ENCODE measurements around the gene CAMTA1. TPM values are rescaled to one million over a fixed set of nuclear protein-coding genes. Genes with fewer than 3 reads are reported as not detected.

The CAMTA1 gene
- total RNA-seq, 1 experiment from 2014 or later, result 82.2 TPM

DNA sequence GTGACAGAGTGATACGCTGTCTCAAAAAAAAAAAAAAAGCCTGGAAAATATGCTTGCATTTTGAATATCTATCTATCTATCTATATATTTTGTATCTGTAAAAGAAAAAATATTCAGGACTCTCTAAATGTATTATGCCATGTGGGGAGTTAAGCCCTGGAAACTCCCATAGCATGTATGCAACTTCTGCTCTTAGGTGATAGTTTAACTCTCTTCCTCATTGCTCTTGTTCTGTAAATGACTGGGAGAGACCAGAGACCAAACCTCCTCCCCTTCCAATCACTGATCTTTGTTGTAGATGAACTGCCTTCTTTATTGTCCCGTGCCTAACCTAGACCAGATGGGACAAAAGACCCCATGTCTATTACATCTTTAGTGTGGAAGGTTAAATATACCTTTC lies 37.6 kb upstream of the CAMTA1 start:
- BruUV-seq (replicated peaks), result no TSS peak
- POLR2A ChIA-PET, result no interaction called here
- no peak for ATAC-seq

DNA sequence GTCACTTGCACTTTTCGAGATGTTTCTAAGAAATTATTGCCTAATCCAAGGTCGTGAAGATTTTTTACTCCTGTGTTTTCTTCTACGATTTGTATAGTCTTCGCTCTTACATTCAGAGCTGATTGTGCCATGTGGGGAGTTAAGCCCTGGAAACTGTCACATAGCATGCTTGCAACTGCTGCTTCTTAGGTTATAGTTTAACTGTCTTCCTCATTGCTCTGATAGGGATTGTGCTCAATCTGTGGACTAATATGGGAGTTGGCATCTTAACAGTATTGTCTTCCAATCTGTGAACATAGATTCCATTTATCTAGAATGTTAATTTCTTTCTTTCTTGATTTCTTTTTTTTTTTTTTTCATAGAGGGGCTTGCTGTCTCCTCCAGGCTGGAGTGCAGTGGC lies 34.8 kb upstream of the CAMTA1 start:
- CTCF ChIA-PET, result interaction anchor here (0.5 kb wide), 1 partner anchor 112 kb away, joined by 3 read pairs; no protein-coding TSS in a partner anchor
- no peaks in the 10 kb centered on the region; the same call in 1 of the 2 replicates for H3K4me1 ChIP-seq (ENCODE audit: control insufficient read depth, insufficient read depth, low read length)
- ATAC-seq, result no peak

More for the DNA sequence above, 37.6 kb upstream of the CAMTA1 start:
- Histone ChIP-seq H3K4me3 (ENCODE audit: low read depth in 2 of 2, low read length in 2 of 2) (no peak overlapping the region), H3K36me3 (ENCODE audit: control insufficient read depth, insufficient read depth, low read length) (no peaks in the 10 kb centered on the region), H3K9me3 (ENCODE audit: control insufficient read depth, insufficient read depth, low read depth, low read length) (no peaks in the 10 kb centered on the region), H3K27me3 (ENCODE audit: control insufficient read depth, insufficient read depth, low read length) (no peaks in the 10 kb centered on the region), H3K27ac (ENCODE audit: low read length) (no peak overlapping the region), H3K4me1 (ENCODE audit: control insufficient read depth, insufficient read depth, low read length) (no peaks in the 10 kb centered on the region; the same call in 1 of the 2 replicates)
- CTCF ChIA-PET, result no interaction called here
- in situ Hi-C loops (cut with HindIII; ENCODE audit: low pct_unique_long_range_greater_than_20kb, low sequenced_read_pairs) (no loop called here), intact Hi-C loops (cut with micrococcal nuclease; ENCODE audit: unreplicated experiment) (no loop called here)
- no peak for DNase-seq (ENCODE audit: low read depth, low spot score)
- TF ChIP-seq, protein P1, sequence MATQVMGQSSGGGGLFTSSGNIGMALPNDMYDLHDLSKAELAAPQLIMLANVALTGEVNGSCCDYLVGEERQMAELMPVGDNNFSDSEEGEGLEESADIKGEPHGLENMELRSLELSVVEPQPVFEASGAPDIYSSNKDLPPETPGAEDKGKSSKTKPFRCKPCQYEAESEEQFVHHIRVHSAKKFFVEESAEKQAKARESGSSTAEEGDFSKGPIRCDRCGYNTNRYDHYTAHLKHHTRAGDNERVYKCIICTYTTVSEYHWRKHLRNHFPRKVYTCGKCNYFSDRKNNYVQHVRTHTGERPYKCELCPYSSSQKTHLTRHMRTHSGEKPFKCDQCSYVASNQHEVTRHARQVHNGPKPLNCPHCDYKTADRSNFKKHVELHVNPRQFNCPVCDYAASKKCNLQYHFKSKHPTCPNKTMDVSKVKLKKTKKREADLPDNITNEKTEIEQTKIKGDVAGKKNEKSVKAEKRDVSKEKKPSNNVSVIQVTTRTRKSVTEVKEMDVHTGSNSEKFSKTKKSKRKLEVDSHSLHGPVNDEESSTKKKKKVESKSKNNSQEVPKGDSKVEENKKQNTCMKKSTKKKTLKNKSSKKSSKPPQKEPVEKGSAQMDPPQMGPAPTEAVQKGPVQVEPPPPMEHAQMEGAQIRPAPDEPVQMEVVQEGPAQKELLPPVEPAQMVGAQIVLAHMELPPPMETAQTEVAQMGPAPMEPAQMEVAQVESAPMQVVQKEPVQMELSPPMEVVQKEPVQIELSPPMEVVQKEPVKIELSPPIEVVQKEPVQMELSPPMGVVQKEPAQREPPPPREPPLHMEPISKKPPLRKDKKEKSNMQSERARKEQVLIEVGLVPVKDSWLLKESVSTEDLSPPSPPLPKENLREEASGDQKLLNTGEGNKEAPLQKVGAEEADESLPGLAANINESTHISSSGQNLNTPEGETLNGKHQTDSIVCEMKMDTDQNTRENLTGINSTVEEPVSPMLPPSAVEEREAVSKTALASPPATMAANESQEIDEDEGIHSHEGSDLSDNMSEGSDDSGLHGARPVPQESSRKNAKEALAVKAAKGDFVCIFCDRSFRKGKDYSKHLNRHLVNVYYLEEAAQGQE (IDR thresholded peaks at IDR 0.05; ENCODE audit: insufficient read depth in 1 of 2, low read depth in 2 of 2, low read length in 1 of 2), result no peak
- TF ChIP-seq, protein P2, sequence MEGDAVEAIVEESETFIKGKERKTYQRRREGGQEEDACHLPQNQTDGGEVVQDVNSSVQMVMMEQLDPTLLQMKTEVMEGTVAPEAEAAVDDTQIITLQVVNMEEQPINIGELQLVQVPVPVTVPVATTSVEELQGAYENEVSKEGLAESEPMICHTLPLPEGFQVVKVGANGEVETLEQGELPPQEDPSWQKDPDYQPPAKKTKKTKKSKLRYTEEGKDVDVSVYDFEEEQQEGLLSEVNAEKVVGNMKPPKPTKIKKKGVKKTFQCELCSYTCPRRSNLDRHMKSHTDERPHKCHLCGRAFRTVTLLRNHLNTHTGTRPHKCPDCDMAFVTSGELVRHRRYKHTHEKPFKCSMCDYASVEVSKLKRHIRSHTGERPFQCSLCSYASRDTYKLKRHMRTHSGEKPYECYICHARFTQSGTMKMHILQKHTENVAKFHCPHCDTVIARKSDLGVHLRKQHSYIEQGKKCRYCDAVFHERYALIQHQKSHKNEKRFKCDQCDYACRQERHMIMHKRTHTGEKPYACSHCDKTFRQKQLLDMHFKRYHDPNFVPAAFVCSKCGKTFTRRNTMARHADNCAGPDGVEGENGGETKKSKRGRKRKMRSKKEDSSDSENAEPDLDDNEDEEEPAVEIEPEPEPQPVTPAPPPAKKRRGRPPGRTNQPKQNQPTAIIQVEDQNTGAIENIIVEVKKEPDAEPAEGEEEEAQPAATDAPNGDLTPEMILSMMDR (IDR thresholded peaks at IDR 0.05), result no peak
- no peak for TF ChIP-seq SIN3A (IDR thresholded peaks at IDR 0.05; ENCODE audit: borderline replicate concordance, insufficient read depth, low read depth, low read length)
- no peak for TF ChIP-seq TCF7L2 (IDR thresholded peaks at IDR 0.05; ENCODE audit: low read depth, low read length)
- TF ChIP-seq POLR2AphosphoS5 (IDR thresholded peaks at IDR 0.05; ENCODE audit: low read depth, low read length), result no peak

More for the DNA sequence above, 34.8 kb upstream of the CAMTA1 start:
- no peak overlapping the region for H3K4me3 ChIP-seq (ENCODE audit: low read depth in 2 of 2, low read length in 2 of 2)
- H3K27me3 ChIP-seq (ENCODE audit: control insufficient read depth, insufficient read depth, low read length), result no peaks in the 10 kb centered on the region
- no peak for DNase-seq (ENCODE audit: low read depth, low spot score)
- intact Hi-C loops (cut with micrococcal nuclease; ENCODE audit: unreplicated experiment) (no loop called here), in situ Hi-C loops (cut with HindIII; ENCODE audit: low pct_unique_long_range_greater_than_20kb, low sequenced_read_pairs) (no loop called here)
- H3K36me3 ChIP-seq (ENCODE audit: control insufficient read depth, insufficient read depth, low read length), result no peaks in the 10 kb centered on the region
- no TSS peak for BruUV-seq (replicated peaks)
- no peak overlapping the region for H3K27ac ChIP-seq (ENCODE audit: low read length)
- TF ChIP-seq, protein P1 (IDR thresholded peaks at IDR 0.05; ENCODE audit: insufficient read depth in 1 of 2, low read depth in 2 of 2, low read length in 1 of 2), result no peak
- TF ChIP-seq TCF7L2 (IDR thresholded peaks at IDR 0.05; ENCODE audit: low read depth, low read length) (no peak), POLR2AphosphoS5 (IDR thresholded peaks at IDR 0.05; ENCODE audit: low read depth, low read length) (no peak), SIN3A (IDR thresholded peaks at IDR 0.05; ENCODE audit: borderline replicate concordance, insufficient read depth, low read depth, low read length) (no peak)
- TF ChIP-seq, protein P2 (IDR thresholded peaks at IDR 0.05), result no peak
- no peaks in the 10 kb centered on the region for H3K9me3 ChIP-seq (ENCODE audit: control insufficient read depth, insufficient read depth, low read depth, low read length)
- POLR2A ChIA-PET, result interaction anchor here (0.6 kb wide), 1 partner anchor 60 kb away, joined by 5 read pairs; no protein-coding TSS in a partner anchor
